Limb (tissue), 2 donors: ENCODE results near the gene NEUROD4.

Experiments used
- DNase-seq, 2 donors: peaks; one replicate each; pipeline ENCODE4 v3.0.0-alpha.2; 2016; ENCODE audit errors: extremely low spot score in 2 of 2

Gene NEUROD4

GRCh38 chr12:54997929-54998522 is 21.7 kb upstream of the NEUROD4 start:
- DNase-seq, result no peak

GRCh38 chr12:54998958-54999510 is 20.7 kb upstream of the NEUROD4 start:
- DNase-seq, result no peak

GRCh38 chr12:55001198-55001868 is 18.4 kb upstream of the NEUROD4 start:
- no peak for DNase-seq

GRCh38 chr12:55002355-55002754 is 17.4 kb upstream of the NEUROD4 start:
- DNase-seq, result no peak

- peak in 1 of 2 donors; percentile 71 for DNase-seq
Observed at GRCh38 chr12:55008944-55009585, 10.7 kb upstream of the NEUROD4 start.

GRCh38 chr12:55017416-55017925 is 2.3 kb upstream of the NEUROD4 start:
- DNase-seq, result no peak

- no peak for DNase-seq
Observed at GRCh38 chr12:55024575-55024974, 4.8 kb downstream of the NEUROD4 start.

- no peak for DNase-seq
Observed at GRCh38 chr12:55025508-55025907, 5.7 kb downstream of the NEUROD4 start.

GRCh38 chr12:55034218-55034617 is 14.4 kb downstream of the NEUROD4 start:
- no peak for DNase-seq

GRCh38 chr12:55036326-55037115 is 16.7 kb downstream of the NEUROD4 start:
- DNase-seq, result no peak

GRCh38 chr12:55037351-55037987 is 17.7 kb downstream of the NEUROD4 start:
- peak in 1 of 2 donors; percentile 26 for DNase-seq

GRCh38 chr12:55039395-55040354 is 19.9 kb downstream of the NEUROD4 start:
- DNase-seq, result no peak

GRCh38 chr12:55041345-55042055 is 21.7 kb downstream of the NEUROD4 start:
- no peak for DNase-seq

- DNase-seq, result no peak
Observed at GRCh38 chr12:55043542-55043941, 23.8 kb downstream of the NEUROD4 start.

- no peak for DNase-seq
Observed at GRCh38 chr12:55044135-55044534, 24.4 kb downstream of the NEUROD4 start.

GRCh38 chr12:55049676-55050075 is 29.9 kb downstream of the NEUROD4 start:
- DNase-seq, result no peak

- DNase-seq, result no peak
Observed at GRCh38 chr12:55051197-55051947, 31.6 kb downstream of the NEUROD4 start.

GRCh38 chr12:55057481-55057880 is 37.7 kb downstream of the NEUROD4 start:
- peak in 1 of 2 donors; percentile 43 for DNase-seq
